ENCODE measurements around the gene TMCO4. TPM values are rescaled to one million over a fixed set of nuclear protein-coding genes. Genes with fewer than 3 reads are reported as not detected.

The TMCO4 gene
- polyA plus RNA-seq, 1 experiment, result 10.1 TPM

- ChIA-PET POLR2A (interaction anchor here (0.7 kb wide), 1 partner anchor 42 kb away, joined by 3 read pairs; no protein-coding TSS in a partner anchor), CTCF (interaction anchor here (1.1 kb wide), 1 partner anchor 35 kb away, joined by 5 read pairs; no protein-coding TSS in a partner anchor)
- TF ChIP-seq CTCF (IDR thresholded peaks at IDR 0.05; ENCODE audit: low read depth, low read length), result no peak
- Histone ChIP-seq H3K27me3 (ENCODE audit: control insufficient read depth, insufficient read depth, low read length) (peaks cover 16% of the 10 kb centered on the region), H3K9me3 (ENCODE audit: control insufficient read depth, insufficient read depth, low read length) (no peaks in the 10 kb centered on the region; the same call in 1 of the 2 replicates), H3K27ac (ENCODE audit: low read depth, low read length) (peak overlapping the region; percentile 77), H3K4me3 (ENCODE audit: low read depth, low read length) (peak overlapping the region; percentile 66)
- DNase-seq (ENCODE audit: low read depth, low spot score), result peak; percentile 71
These were observed 524 bp upstream of the TMCO4 start for GRCh38 chr1:19800076-19800804.

- H3K27me3 ChIP-seq (ENCODE audit: control insufficient read depth, insufficient read depth, low read length), result peaks cover 5% of the 10 kb centered on the region
- no peak overlapping the region for H3K4me3 ChIP-seq (ENCODE audit: low read depth, low read length)
- no peak for TF ChIP-seq CTCF (IDR thresholded peaks at IDR 0.05; ENCODE audit: low read depth, low read length)
- H3K9me3 ChIP-seq (ENCODE audit: control insufficient read depth, insufficient read depth, low read length), result no peaks in the 10 kb centered on the region; the same call in 1 of the 2 replicates
- no peak for DNase-seq (ENCODE audit: low read depth, low spot score)
- ChIA-PET CTCF (interaction anchor here (1.5 kb wide), 1 partner anchor 83 kb away, joined by 6 read pairs; the partner anchor contains the start of gene OTUD3), POLR2A (no interaction called here)
- H3K27ac ChIP-seq (ENCODE audit: low read depth, low read length), result no peak overlapping the region
These were observed 1.1 kb downstream of the TMCO4 start for GRCh38 chr1:19798486-19799229.

- Histone ChIP-seq H3K9me3 (ENCODE audit: control insufficient read depth, insufficient read depth, low read length) (no peaks in the 10 kb centered on the region; the same call in 1 of the 2 replicates), H3K27me3 (ENCODE audit: control insufficient read depth, insufficient read depth, low read length) (peaks cover 5% of the 10 kb centered on the region), H3K27ac (ENCODE audit: low read depth, low read length) (no peak overlapping the region), H3K4me3 (ENCODE audit: low read depth, low read length) (no peak overlapping the region)
- POLR2A ChIA-PET, result interaction anchor here (0.6 kb wide), 1 partner anchor 88 kb away, joined by 9 read pairs; no protein-coding TSS in a partner anchor
- no peak for TF ChIP-seq CTCF (IDR thresholded peaks at IDR 0.05; ENCODE audit: low read depth, low read length)
- no peak for DNase-seq (ENCODE audit: low read depth, low spot score)
- CTCF ChIA-PET, result interaction anchor here (1.5 kb wide), 1 partner anchor 84 kb away, joined by 6 read pairs; the partner anchor contains the start of gene OTUD3
These were observed 1.9 kb downstream of the TMCO4 start for GRCh38 chr1:19797827-19798226.

GRCh38 chr1:19794583-19794982 lies 5.1 kb downstream of the TMCO4 start:
- DNase-seq (ENCODE audit: low read depth, low spot score), result no peak
- no peak overlapping the region for H3K27ac ChIP-seq (ENCODE audit: low read depth, low read length)
- TF ChIP-seq CTCF (IDR thresholded peaks at IDR 0.05; ENCODE audit: low read depth, low read length), result no peak
- no peaks in the 10 kb centered on the region for H3K9me3 ChIP-seq (ENCODE audit: control insufficient read depth, insufficient read depth, low read length)
- ChIA-PET POLR2A (no interaction called here), CTCF (no interaction called here)
- no peaks in the 10 kb centered on the region for H3K27me3 ChIP-seq (ENCODE audit: control insufficient read depth, insufficient read depth, low read length)
- H3K4me3 ChIP-seq (ENCODE audit: low read depth, low read length), result no peak overlapping the region
